Breast epithelium (tissue), 3 donors: ENCODE results near the gene GIMAP5.

Experiments
- CTCF ChIP-seq, 3 donors: fragments of 450-650 bp; IDR thresholded peaks; one replicate each; pipeline ENCODE4 v1.5.1; 2016 to 2017; ENCODE audit warnings: antibody characterized with exemption in 3 of 3, mild to moderate bottlenecking in 3 of 3, moderate library complexity in 3 of 3
- POLR2A ChIP-seq: fragments of 450-650 bp; IDR thresholded peaks from one replicate; pipeline ENCODE4 v1.6.1; 2016; ENCODE audit warnings: antibody characterized with exemption, mild to moderate bottlenecking, moderate library complexity

- TF ChIP-seq POLR2A (no peak), CTCF (IDR thresholded peaks at IDR 0.05) (no peak)
Measured at GRCh38 chr7:150784954-150785353, 47.7 kb downstream of the GIMAP5 start.
